GM18909 (cell line): ENCODE measurements around the gene NIM1K.
A peak's percentile ranks its signal among the peaks of the same experiment; 100 is the strongest.
"Not testable (repeated sequence)": the region's sequence is repeated elsewhere in the genome, so short reads cannot be mapped to it uniquely, and the experiment has no call there.

Source experiments
- ATAC-seq: cut with Tn5 transposase; IDR thresholded peaks from one replicate; pipeline ENCODE4 v1.9.1; 2021; ENCODE audit warnings: mild to moderate bottlenecking; ENCODE audit not compliant: unreplicated experiment, poor library complexity

Gene NIM1K

DNA sequence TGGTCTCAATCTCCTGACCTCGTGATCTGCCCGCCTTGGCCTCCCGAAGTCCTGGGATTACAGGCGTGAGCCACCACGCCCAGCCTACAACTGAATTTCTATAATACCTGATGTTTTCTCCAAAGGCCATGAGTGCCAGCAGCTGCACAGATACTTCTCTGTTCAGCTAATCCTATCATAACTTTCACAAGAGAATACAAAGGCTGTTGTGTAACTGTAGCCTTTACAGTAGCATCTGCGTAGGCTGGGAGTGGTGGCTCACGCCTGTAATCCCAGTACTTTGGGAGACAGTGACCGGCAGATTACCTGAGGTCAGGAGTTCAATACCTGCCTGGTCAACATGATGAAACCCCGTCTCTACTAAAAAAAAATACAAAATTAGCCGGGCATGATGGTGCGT, 8.9 kb upstream of the NIM1K start:
- not testable (repeated sequence) for ATAC-seq

DNA sequence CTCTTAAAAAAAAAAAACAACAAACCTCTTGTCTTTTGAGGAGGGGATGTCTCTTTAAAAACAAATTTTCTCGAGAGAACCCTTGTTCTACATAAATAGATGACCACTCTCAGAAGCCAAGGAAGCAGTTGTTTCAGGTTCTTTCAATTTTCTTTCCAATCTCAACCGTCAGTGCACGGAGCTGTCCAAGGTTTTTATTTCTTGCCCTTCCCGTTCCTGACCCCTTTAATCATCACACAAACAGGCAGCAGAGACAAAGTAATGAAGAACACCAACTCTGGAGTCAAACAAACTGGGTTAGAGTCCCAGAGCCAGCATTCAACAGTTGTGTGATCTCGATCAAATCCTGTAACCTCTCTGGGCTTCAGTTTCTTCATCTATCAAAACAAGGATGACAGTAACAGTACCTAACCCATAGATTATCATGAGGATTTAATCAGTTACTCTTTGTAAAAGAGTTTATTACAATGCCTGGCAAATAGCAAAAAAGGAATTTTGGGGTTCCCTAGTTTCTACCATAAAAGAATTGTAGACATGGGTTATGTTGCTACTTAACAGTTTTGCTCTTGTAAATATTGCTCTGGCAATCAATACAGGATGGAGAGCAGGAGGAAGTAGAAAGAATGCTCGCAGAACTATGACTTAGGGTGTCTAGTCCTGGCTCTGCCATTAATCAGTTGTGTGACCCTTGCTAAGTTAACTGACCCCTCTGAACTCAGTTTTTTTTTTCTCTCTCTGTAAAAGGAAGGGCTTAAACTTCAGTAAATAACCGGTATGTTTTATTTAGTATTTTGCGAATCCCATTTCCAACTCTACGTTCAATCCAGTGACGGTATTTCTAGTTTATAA, 1.0 kb upstream of the NIM1K start:
- no peak for ATAC-seq

DNA sequence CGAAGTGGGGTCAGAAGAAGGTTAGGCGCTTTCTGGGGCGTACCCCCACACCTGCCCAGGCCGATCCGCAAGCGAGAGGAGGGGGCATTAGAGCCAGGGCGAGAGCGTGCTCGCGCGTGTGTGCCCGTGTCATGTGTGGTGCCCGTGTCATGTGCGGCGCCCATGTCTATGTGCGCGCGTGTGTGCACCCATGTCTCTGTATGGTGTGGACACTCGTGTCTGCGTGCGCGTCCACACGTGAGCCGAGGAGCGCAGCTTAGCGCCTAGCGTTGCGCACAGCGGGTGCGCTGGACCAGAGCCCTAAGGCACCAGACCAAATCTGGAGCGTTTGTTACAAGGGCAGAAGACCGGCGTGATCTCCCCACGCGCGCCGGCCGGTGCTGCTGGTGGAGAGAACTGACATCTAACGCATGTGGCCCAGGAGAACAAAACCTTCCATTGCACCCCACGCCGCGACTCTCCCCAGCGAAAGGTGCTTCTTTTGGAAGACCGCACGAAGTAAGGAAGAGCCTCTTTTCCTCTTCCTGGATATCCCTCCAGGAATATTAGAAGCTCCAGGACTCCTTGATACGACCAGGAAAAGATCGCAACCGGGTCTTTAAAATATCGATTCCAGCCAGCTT, 644 bp downstream of the NIM1K start:
- ATAC-seq = peak; percentile 31

DNA sequence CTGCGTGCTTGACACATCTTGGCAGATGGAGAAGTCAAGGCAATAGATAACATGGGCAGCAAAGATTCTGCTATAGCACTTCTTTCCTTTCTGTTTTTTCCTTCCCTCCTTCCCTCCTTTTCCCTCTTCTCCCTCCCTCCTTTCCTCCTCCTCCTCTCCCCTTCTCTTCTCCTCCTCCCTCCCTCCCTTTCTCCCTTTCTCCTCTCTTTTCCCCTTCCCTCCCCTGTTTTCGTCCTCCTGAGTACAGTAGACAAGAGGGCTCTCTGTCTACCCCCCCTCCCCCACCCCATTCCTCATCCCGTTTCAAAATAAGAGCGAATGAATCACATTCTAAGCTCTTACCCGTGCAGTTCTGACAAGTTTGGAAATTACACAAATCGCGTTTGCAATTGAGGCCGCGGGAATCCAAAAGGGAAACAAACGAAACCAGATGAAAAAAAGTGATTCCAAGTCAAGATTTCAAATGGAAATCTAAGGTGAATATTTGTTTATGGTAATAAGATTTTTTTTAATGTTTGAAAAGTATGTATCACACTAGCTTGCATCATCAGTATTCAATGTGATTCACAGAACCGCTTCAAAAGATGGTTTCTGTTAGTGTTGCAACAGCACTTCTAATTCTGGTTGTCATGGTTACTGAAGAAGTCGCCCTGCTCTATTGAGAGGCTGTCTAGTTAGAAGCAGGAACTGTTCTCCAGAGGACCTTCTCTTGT, 1.3 kb downstream of the NIM1K start:
- ATAC-seq = peak; percentile 46

DNA sequence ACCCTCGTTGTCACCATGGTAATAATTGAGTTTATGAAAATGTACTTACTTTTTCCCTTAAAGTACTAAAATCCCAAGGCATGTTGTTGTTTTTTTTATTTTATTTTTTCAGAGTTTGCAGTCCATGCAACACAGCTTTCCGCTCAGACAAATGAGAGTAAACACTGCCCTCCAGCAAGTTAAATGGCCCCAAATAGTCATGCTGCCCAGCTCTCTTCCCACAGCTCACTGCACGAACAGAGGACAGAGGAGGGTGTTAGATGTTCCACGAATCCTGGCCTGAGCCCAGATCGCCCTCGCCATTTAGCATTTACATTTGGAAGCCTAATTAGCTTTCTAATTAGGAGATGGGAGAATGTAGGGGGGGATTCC, 1.9 kb downstream of the NIM1K start:
- no peak for ATAC-seq

DNA sequence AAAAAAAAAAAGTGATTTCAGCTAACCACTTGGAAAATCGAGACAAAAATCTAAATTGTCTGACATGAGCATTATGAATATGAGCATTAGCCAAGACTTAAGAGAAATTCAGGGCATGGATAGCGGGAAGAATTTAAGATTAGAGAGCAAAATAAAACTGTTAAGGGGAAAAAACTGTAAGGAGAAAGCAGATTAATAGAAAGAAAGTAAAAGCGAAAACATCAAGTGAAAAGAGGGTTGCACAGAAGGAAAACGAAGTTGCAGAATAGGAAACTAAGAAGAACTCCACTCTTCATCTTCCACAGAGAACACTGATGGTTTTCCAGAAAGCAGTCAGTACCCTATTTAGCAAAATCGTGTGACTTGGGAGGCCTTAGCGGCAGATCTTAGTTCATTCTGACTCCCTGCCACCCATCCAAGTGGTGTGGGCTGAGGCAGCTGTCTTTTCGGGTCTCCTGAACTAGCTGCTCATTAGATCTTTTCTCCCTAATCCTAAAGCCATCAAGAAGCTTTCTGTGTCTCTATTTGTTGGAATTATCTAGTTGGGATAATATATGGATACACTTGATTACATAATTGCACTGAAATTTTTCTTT, 3.7 kb downstream of the NIM1K start:
- no peak for ATAC-seq

DNA sequence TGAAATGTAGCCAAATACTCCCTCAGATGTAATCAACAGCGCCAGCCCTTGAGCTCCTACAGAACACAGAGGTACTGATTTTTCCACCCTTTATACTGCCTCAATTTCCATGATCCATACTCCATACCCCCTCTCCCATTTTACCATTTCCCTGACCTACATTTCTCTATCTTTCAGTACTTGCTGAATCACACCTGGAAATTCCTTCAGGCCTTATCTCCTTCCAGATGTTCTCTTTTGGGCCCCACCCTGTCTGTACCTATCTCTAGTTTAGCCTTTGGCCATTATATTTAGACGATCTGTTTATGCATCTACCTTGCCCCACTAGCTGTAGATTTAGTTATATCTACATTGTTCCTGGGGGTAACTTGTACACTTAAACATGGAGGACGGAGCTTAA, 5.5 kb downstream of the NIM1K start:
- no peak for ATAC-seq

DNA sequence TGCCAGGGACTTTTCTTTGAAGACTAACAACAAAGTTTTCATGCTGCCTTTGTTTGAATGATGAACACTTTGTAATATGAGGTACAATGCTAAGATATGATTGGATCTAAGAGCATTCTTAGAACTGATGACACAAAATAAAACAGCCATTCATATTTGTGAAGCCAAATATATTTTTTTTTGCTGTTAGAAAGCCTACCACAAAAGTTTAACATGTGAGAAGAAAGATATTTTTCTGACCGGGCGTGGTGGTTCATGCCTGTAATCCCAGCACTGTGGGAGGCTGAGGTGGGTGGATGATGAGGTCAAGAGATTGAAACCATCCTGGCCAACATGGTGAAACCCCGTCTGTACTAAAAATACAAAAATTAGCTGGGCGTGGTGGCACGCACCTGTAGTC, 9.4 kb downstream of the NIM1K start:
- not testable (repeated sequence) for ATAC-seq

DNA sequence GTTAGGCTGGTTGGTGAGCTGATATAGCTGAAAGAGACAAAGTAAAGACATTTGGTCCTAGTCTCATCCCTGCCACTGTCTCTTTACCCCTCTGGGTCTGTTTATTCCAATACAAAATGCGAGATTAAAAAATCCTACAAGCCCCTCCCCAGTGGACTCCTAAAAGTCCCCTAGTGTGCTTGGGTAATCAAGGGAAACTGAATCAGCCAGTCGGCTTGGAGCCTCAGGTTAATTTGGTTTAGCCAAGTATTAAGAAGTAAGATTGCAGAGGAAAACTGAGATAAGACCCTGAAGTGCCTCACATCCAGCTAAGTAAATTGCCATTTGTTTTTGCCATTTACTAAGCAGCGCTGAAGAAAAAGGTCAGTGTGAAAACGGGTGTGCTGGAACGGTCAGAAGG, 10.4 kb downstream of the NIM1K start:
- no peak for ATAC-seq

DNA sequence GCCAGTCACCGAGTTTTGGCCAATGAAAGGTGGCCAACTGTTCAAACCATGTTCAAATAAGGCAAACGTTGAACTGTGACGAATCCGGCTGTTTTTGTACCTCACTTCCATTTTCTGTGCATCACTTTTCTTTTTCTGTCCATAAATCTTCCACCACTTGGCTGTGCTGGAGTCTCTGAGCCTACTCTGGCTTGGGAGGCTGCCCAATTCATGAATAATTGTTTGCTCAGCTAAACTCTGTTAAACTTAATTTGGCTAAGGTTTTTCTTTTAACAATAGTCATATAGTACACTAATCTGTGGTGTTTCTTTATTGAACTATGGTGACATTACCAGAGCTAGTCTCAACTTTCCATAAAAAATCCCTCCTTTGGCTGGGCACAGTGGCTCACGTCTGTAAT, 11.3 kb downstream of the NIM1K start:
- no peak for ATAC-seq

DNA sequence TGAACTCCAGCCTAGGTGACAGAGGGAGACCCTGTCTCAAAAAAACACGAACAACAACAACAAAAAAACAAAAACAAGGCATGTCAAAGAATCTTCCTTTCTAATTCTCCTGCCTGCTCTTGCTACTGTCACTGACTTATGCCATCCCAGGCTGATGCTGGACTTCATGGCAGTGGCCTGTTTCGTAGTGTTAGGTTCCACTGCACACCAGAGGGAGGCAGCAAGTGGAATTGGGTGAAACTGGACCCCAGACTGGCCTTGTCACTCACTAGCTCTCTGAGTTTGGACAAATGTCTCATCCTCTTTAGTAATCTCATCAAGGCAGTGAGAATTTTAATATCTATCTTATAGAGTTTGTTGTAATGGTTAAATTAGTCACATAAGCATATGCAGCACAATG, 12.9 kb downstream of the NIM1K start:
- no peak for ATAC-seq

DNA sequence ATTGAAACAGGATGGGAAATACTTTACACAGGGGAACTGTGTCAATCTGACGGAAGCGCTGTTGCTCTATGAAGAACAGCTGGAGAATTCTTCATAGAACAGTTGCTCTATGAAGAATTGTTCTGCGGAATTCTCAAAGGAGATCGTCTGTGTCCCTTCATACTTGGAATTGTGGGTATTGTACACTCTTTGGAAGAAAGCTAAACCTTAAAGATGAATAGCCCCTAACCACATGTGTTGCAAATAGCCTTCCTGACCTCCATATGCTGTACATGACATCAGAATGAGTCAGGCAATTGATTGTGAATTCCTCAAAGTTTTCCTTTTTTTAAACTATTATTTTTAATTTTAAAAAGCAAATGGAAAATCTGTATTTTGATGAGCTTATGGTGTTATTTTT, 15.6 kb downstream of the NIM1K start:
- ATAC-seq = no peak

DNA sequence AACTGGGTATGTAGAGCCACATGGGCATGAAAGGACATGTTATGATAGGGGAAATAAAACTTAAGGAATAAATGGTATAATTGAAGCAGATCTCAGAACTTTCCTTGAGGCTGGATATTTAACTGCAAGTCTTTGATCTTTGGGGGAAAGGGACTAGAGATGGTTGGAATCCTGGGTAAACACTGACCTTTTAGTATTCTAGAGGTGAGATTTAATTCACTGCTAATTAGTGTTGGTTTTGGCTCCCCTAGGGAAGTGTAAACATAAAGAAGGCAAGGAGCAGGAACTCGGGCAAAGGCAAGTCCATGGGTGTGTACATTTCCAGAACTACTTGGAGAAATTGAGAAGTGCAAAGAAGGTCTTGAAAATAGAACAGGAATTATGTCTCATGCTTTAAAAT, 16.6 kb downstream of the NIM1K start:
- ATAC-seq = no peak

DNA sequence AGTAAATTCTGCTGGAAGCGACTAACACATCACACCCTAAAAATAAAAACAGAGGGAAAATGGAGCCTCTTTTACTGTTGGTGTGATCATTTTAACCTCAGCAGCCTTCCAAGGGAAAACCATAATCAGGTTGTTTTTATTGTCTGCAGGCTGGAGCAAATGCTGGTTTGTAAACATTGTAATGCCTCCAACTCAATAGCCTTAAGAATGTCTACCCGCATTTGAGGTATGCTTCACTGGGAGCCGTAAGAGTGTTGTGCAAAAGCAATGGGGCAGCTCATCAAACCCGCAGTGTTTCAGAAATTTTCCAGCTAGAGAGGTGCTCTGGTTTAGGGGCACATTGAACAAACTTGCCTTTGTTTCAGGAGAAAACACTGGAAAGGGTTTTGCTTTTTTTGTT, 17.0 kb downstream of the NIM1K start:
- ATAC-seq = no peak

DNA sequence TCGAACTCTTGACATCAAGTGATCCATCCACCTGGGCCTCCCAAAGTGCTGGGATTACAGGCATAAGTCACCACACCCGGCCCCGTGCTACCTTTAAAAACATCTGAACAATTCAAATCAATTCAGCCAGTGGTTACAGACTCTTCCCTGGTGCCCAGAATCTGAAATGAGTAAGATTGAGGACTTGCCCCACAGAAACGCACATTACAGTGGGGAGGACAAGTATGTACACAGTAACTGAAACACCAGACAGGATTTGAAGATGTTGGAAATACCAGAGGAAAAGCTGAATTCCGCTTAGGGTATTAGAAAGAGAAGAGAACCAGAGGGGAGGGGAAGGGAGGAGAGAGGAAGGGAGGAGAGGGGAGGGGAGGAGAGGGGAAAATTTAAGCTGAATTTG, 17.8 kb downstream of the NIM1K start:
- ATAC-seq = no peak

DNA sequence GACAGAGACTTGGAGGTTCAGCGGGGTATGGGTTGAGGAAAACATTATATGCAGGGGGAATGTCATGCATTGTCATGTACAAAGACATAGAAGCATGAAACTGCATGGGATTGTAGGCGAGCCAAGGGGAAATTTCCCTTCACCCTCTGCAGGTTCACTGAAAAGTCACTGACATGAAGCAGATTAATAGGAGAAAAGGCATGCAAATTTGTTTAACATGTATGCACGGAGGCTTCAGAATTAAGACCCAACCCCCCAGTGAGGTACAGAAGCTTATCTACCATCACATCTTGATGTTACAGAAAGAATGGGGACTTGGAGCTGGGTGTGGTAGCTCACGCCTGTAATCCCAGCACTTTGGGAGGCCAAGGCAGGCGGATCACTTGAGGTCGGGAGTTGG, 18.5 kb downstream of the NIM1K start:
- no peak for ATAC-seq

DNA sequence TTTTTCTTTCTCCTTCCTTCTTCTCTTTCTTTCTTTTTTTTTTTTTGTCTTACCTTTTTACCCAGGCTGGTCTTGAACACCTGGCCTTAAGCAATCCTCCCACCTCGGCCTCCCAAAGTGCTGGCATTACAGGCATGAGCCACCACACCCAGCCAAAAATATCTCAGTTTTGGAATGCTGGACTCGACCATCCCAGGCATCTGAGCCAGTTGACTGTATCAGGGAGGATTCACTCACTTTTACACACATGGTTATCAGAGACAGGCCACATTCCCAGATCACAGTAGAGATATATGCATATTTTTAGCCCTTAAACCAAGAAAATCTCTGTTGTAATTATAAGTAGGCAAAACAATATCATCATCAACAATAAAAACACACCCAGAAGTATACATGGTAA, 21.9 kb downstream of the NIM1K start:
- no peak for ATAC-seq

DNA sequence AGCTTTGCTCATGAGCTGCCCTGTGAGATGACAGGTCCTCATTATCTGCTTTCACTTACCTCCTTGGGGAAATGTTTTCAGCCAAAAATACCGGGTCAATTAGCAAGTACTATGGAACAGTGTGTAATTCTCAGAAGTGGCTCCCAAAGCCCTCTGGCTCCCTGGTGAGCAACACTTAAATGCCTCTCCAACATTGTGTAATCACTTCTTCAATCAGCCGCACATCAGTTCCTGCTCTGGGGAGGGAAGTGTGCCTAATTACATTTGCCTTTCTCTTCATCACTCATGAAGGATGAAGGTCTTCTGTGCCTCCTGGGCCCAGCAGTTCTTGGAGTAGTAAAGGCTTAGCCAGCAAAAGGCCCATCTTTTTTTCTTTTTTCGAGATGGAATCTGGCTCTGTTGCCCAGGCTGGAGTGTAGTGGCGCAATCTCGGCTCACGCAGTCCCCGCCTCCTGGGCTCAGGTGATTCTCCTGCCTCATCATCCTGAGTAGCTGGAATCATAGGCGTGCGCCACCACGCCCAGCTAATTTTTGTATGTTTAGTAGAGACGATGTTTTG, 23.1 kb downstream of the NIM1K start:
- ATAC-seq = no peak

DNA sequence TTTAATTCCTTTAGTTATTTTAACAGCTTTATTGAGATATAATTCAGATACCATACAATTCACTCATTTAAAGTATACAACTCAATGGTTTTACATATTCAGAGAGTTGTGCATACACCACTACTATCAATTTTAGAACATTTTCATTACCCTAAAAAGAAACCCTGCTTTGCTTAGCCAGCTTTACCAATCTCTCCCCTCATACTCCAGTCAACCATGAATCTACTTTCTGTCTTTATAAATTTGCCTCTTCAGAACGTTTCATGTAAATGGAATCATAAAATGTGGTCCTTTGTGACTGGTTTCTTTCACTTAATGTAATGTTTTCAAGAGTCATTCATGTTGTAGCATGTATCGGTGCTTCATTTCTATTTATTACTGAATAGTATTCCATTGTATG, 24.9 kb downstream of the NIM1K start:
- no peak for ATAC-seq

DNA sequence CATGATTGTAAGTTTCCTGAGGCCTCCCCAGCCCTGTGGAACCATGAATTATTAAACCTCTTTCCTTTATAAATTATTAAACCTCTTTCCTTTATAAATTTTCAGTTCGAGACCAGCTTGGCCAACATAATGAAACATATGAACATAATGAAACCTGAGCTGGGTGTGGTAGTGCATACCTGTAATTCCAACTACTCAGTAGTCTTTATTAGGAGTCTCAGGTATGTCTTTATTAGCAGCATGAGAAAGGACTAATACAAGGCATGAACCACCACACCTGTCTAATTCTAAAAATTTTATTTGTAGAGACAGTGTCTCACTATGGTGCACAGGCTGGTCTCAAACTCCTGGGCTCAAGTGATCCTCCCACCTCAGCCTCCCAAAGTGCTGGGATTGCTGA, 27.1 kb downstream of the NIM1K start:
- ATAC-seq = no peak

DNA sequence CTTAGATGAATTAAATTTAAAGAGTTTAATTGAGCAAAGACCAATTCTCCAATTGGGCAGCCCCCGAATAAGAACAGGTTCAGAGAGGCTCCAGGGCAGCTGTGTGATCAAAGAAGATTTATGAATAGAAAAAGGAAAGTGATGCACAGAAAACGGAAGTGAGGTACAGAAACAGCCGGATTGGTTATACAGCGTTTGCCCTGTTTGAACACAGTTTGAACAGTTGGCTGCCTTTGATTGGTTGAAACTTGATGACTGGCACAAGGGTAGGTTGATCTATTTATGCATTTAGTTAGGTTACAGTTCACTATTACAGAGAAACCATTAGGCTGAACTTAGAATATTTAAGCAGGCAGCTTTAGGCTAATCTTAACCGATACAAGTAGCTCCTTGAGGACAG, 29.5 kb downstream of the NIM1K start:
- no peak for ATAC-seq
